Head of caudate nucleus (tissue), 42 donors: Measurements from ENCODE around the gene RABGEF1.
"Not testable (repeated sequence)": the region's sequence is repeated elsewhere in the genome, so short reads cannot be mapped to it uniquely, and the experiment has no call there.

ENCODE experiments used
- DNase-seq, 42 donors: peaks; one replicate each; pipeline versions ENCODE4 v3.0.0 to v3.0.0-alpha.2; 2020 to 2021; ENCODE audit warnings: mixed read lengths in 7 of 42
- intact Hi-C: fragments of 100-400 bp; cut with DNase I; formaldehyde crosslinking; loops from one replicate; pipeline ENCODE4 v1.15.0; 2022

The RABGEF1 gene

DNA sequence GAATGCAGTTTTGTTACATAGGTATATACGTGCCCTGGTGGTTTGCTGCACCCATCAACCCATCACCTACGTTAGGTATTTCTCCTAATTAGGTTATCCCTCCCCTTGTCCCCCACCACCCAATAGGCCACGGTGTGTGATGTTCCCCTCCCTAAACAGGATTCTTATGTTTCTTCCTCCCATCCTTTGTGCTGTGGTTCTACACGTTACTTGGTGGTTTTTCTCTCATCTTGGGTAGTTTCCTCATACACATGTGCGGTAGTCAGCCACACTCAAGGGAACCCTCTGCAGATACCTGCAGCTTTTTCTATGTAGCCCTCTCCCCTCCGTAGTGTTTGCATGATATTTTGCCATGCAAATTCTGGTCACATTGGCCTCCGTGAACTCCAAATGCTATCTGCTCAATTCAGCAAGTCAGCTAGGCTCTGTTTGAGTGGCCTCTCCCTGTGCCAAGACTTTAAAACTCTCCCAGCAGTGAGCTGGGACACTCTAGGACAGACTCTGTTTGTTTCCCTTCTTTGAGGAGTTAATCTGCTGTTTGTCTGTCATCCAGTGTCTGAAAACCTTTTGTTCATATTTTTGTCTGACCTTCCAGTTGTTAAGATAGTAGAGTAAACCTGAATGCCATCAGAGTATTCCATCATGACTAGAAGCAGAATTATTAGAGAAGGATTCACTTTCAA lies 41.0 kb downstream of the RABGEF1 start:
- no peak for DNase-seq
- intact Hi-C loops, result no loop called here

DNA sequence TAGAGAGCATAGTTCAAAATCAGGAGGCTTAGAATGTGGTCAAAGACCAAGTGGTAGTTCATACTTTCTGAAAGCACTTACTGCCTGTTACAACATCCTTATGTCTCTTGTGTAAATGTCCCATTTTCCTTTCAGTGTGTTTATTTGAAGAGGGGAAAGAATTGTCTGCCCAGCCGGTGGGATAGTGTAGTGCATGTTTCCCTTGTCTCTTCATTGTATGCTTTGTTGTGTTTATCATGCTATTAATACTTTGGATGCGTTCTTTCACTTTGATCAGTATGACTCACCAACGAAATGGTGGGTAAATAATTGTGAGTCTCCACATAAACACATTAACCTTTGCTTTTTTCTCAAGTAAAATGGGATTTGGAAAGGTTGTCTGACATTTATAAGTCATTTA lies 42.3 kb downstream of the RABGEF1 start:
- intact Hi-C loops, DNase-seq: not testable (repeated sequence)

DNA sequence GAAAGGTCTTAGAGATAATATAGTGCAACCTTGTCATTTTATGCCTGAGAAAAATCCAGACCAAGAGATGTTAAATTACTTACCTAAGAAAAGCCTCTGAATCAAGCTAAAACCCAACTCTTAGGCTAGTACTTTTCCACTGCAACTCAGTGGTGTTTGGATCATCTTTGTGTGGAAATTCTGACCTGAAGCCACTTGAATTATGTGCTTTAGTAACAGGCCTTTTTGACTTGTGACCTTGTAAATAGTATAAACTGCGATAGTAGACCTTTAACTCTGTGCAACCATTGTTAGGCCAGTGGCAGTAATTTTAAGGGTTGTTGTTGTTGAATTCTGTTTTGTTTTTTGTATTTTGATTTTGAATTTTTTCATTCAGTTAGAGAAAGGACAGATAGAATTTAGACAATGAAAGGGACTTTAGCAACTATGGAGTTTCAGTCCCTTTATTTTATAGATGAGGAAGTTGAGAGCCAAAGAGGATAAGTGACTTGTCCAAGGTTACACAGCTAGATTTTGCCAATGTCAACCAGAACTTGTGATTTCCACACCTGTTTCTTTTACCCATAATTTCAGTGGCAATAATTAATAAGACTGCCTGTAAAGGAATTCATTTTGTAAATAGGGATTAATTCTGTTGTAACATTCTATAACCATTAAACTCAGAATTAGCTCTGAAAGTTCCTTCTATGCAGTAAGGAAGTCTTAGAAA lies 43.5 kb downstream of the RABGEF1 start:
- intact Hi-C loops, result not testable (repeated sequence)

DNA sequence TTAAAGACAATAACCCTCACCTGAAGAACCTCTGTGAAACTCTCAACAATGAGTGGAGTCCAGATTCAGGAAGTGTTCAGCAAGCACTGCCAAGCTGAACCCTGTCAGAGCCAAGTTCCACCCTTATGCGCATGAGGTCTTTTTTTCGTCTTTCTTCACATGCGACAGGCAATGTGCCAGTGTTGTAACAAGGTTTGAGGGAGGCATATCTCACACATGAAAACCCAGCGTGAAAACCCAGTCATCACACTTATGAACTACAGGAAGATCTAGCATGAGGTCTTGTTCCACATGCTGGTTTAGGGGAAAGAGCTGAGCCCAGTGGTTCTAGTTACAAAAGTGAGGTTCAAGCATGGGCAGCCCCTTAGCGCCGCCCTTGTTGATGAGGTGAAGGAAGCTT lies 49.7 kb downstream of the RABGEF1 start:
- no peak for DNase-seq
- intact Hi-C loops, result no loop called here

More for the DNA sequence above, 43.5 kb downstream of the RABGEF1 start:
- DNase-seq, result not testable (repeated sequence)

DNA sequence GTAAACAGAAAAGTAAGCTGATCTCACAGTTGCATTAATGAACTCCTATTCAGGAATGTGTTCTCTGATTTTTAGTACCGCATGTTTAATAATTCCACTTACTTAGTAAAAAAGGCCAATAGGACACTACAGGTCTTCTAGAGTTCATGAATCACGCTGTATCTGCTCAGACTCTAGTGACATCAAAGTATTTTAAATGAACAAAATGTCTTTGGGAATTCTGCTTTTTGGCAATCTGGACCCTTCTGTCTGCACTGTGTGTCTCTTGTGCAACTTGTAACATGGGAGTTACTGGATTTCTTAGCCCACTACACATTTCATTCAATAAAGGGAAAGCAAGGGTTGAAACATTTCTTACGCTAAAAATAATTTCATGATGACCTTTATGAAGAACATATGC lies 50.2 kb downstream of the RABGEF1 start:
- DNase-seq, result no peak
- intact Hi-C loops, result no loop called here

DNA sequence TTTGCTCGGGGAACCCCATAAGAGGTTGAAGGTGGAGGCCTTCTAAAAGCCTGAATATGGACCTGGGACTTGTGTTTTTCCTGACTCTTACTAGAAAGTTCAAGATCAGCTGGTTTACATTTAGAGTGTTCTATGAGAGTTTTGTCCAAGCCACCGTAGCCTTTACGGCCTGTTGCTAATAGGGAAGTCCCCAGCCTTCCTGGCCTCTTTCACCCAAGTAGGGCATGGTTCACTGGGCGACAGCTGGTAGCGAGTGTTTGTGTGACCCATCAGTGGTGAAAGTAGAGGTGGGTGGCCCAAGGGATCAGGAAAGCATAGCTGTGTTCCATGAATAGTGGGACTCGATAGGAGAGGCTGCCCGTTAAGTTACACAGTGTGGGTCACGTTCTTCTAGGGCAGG lies 60.1 kb downstream of the RABGEF1 start:
- intact Hi-C loops, result no loop called here
- DNase-seq, result peak in 1 of 42 donors; percentile 37

DNA sequence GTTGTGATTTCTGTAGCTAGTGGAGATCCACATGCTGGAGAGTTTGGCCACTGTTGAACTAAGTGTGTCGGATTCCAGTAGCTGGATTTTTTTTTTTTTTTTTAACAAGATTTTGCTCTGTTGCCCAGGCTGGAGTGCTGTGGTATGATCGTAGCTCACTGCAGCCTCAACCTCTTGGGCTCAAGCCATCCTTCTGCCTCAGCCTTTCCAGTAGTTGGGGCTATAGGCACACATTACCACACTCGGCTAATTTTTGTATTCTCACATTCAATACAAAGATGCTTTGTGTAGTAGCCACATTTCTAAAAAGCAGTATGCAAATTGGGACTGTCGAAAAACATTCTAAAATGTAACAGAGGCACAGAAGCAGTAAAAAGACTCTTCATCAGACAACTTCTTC lies 63.5 kb downstream of the RABGEF1 start:
- DNase-seq, result peak in 39 of 42 donors; percentile 21 to 81 (median 59)
- intact Hi-C loops, result no loop called here

DNA sequence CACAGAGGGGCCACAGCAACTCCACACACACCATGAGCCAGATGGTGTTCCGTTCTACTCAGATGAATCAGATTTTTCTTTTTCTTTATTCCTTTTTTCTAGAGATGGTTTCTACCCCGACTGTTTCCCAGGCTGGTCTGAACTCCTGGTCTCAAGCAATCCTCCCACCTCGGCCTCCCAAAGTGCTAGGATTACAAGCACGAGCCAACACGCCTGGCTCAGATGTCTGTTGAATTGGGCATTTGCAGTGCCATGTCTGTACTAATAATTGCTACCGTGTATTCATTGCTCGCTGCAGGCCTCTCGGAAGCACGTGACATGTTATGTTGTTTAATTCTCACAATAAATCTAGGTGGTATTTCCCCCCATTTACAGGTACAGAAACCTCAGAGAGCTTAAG lies 67.2 kb downstream of the RABGEF1 start:
- no peak for DNase-seq
- intact Hi-C loops, result no loop called here

DNA sequence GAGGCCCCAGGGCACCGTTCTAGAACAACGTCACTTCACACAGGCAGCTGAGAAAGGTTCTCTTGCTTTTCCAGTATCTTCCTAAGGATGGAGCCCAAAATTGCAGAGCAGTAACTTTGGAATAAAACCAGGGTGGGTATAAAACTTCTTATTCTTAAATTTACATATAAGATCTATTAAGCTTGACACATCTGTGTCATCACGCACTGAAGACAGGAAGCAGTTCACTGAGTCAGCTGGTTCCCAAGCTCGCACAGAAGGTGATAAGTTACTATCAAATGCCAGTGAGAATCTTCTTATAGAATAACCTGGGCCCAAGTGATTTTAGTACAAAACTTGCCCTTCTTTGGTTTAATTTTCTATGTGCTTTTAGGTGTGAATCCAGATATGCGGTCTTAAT lies 70.2 kb downstream of the RABGEF1 start:
- intact Hi-C loops, result no loop called here

DNA sequence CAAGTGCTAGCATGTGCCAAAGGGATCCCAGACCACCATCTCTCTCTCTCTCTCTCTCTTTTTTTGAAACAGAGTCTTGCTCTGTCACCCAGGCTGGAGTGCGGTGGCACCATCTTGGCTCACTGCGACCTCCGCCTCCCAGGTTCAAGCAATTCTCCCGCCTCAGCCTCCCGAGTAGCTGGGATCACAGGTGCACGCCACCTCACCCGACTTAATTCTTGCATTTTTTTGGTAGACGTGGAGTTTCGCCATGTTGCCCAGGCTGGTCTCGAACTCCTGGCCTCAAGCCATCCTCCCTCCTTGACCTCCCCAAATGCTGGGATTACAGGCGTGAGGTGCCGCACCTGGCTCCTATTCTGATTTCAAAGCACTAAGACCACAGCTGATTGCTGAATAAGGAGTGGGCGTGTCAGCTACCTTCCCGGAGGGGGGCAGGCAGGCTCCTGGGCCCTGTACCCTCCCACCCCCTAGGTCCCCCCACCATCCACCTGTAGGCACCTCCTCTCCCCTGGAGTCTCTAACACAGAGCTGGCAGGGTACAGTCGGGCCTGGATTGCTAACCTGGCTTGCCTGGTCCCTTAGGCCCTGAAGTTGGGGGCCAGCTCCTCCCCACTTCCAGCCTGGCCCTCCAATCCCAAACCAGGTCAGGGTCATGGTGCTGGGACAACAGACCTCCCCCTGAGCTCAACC lies 74.8 kb downstream of the RABGEF1 start:
- intact Hi-C loops, DNase-seq: not testable (repeated sequence)

More for the DNA sequence above, 70.2 kb downstream of the RABGEF1 start:
- DNase-seq, result peak in 26 of 42 donors; percentile 6 to 70 (median 34)

DNA sequence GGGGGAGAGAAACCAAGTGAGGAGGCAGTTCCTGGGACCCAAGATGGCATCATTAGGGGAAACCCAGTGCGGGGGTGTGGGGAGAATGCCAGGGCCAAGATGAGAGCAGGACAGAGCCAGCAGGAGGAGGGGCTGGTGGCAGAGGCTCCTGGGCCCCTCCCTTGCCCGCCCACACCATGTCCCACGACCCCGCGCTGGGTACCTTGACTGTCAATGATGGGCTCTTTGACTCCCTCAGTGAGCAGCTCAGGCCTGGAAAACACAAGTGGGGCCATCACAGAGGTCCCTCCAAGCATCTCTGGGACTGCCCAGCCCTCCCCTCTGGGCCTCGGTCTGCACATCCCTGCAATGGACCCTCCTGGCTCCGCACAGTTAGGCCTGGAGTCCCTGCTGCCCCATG lies 75.4 kb downstream of the RABGEF1 start:
- DNase-seq, result no peak
- intact Hi-C loops, result no loop called here

DNA sequence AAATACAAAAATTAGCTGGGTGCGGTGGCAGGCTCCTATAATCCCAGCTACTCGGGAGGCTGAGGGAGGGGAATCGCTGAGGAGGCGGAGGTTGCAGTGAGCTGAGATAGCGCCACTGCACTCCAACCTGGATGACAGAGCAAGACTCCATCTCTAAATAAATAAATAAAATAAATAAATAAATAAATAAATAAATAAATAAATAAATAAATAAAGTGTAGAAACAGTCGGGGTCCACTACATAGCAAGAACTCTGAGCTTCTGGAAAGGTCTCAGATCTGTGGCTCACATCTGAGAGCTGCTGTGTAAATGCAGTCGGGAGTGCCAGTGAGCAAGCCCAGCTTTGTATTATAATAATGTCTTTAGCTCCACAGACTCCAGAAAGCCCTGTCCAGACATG lies 76.1 kb downstream of the RABGEF1 start:
- DNase-seq, intact Hi-C loops: not testable (repeated sequence)

DNA sequence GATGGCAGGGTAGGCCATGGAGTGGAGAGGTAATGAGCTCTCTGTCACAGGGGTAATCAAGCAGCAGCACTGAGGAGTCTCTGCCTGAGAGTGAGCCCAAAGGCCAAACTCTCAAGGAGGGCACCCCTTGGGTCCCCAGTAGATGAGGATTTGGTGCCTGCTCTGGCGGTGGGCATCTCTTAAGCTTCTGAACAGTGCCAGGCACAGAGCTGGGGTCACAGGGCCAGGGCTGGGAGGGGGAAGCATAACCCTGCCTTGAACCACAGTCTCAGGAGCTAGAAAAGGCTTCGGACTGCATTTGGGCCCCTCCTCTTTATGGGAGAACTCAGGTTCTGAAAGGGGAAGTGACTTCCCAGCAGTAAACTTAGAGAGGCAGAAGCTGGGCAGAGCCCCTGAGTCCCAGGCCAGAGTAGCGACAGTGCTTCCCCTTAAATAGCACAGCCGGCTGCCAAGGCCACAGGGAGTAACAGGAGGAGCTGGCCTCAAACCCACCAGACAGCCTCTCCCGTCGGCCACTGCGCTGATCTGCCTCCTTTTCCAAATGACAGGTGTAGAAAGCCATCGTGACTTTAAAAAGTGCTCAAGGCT lies 76.8 kb downstream of the RABGEF1 start:
- intact Hi-C loops, result not testable (repeated sequence)
- peak in 2 of 42 donors; percentile 5 to 24 for DNase-seq

DNA sequence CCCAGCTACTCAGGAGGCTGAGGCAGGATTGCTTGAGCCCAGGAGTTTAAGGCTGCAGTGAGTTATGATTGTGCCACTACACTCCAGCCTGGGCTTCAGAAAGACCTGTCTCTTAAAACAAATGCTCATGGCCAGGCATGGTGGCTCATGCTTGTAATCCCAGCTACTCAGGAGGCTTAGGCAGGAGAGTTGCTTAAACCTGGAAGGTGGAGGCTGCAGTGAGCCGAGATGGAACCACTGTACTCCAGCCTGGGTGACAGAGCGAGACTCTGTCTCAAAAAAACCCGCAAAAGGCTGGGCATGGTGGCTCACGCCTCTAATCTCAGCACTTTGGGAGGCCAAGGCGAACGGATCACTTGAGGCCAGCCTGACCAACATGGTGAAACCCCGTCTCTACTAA lies 77.4 kb downstream of the RABGEF1 start:
- intact Hi-C loops, DNase-seq: not testable (repeated sequence)

DNA sequence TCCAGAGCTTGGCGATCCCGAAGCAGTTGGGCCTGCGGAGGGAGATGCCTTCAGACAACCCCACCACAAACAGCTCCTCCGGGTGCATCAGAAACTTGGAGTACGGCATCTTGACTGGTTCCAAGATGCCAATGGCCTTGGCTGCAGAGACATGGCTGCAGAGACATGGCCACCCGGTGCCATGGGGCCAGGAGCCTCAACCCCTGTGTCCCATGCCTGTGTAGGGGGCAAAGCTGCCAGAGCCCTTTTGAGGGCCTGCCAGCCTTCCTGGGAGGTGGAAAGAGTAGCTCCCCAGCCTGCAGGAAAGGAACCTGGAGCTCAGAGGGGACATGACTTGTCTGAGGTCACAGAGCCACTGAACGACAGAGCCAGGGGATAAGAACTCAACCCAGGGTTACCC lies 83.5 kb downstream of the RABGEF1 start:
- intact Hi-C loops, result no loop called here
- no peak for DNase-seq

DNA sequence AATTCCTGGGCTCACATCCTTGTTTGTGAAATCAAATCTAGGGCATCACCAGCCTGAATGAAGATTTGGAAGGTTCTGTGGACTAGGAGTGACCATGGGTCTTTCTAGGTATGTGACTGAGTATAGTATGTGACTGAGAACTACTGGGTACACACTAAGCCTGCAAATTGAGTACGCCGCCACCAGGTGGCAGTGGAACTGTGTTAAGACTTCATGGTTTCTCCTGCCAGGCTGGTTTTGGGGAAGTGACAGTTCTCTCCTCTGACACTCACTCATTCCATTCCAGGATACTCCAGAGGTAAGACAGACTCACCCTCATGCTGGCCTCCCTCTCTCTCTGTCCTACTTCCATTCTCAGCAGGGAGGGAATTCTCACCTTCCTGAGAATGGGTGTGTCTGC lies 85.0 kb downstream of the RABGEF1 start:
- intact Hi-C loops, DNase-seq: not testable (repeated sequence)

DNA sequence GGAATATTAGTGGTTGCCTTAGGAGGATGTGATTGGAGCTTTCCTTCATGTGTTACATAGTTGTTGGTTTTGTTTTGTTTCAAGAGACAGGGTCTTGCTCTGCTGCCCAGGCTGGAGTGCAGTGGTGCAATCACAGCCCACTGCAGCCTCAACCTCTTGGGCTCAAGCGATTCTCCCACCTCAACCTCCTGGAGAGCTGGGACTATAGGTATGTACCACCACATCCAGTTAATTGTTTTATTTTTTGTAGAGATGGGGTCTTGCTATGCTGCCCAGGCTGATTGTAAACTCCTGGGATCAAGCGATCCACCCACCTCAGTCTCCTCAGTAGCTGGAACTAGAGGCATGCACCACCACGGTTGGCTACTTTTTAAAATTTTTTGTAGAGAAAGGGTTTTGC lies 86.1 kb downstream of the RABGEF1 start:
- intact Hi-C loops, result no loop called here
- DNase-seq, result no peak

DNA sequence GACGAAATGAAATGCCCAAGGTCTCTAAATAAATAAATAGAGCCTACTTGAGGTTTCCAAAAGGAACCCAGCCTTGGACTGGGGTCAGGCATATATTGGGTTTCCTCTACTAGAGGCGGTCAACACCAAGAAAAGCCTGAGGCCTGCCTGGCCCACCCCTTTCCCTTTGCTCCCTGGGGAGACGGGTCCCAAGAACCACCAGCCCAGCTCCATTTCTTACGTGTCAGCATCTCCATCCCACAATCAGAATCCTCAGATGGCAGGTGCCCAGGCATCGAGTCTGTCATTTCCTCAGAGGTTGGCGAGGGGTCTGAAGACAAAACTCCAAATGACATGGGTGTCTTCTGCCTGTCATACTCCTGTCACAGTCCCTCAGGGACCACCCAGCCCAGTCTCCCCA lies 90.4 kb downstream of the RABGEF1 start:
- intact Hi-C loops, result not testable (repeated sequence)

DNA sequence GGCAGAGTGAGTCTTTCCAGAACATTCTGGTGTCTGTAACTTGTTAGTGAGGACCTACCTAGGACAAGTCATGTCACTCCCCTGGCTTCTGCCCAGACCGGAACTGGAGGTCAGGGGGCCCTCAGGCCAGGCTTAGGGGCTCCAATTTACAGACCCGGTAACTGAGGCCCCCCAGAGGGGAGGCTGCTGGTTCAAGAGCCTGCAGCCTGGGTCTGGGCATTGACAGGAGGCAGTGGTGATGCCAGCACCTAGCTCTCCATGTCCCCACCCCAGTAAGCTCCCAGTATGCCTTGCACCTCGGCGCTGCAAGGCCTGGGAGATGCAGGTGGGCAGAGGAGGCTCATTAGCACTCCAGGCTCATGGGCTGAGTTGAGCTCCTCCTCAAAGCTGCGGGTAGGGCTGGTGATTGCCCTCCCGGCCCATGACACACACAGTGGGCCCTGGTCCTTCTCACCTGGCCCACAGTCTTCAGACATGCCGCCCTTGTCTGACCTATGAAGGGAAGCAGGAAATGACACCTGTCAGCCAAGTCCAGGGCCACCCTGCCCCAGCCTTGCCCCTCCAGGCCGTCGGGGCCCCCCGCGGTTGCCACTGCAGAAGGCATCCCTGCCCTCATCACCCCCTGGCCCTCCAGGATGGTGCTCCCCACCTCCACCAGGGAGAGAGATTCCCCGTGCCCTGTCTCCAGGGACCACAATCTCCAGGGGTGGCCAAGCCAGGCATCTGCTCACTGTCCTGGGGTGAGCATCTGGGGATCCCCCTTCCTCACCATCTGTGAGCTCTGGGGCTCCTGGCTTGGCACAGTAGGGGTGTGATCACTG lies 92.2 kb downstream of the RABGEF1 start:
- intact Hi-C loops, result no loop called here
- no peak for DNase-seq

More for the DNA sequence above, 90.4 kb downstream of the RABGEF1 start:
- DNase-seq, result not testable (repeated sequence)
